Measurements from ENCODE around the gene ACTA2.

ACTA2 gene

GRCh38 chr10:88892222-88892967 lies 60.2 kb downstream of the ACTA2 start:
- H3K4me1 ChIP-seq (ENCODE audit: control insufficient read depth in 1 of 2, insufficient read depth in 2 of 2, low read length in 2 of 2), result peaks cover 3 to 8% of the 10 kb centered on the region in 2 experiments
- H2BK12ac ChIP-seq (ENCODE audit: low read length), result no peak overlapping the region
- no peak overlapping the region for H2AFZ ChIP-seq (ENCODE audit: insufficient read depth, low read length, poor library complexity)
- no peak overlapping the region for H3K9ac ChIP-seq (ENCODE audit: low read length)
- H3K27ac ChIP-seq (ENCODE audit: low read depth, low read length), result no peak overlapping the region
- no CpG with 5 or more reads among the region's 2 CpGs for WGBS (ENCODE audit: extremely low coverage, insufficient coverage, insufficient read length)
- H3K9me3 ChIP-seq (ENCODE audit: insufficient read depth, low read depth, low read length), result no peaks in the 10 kb centered on the region
- H3K79me1 ChIP-seq (ENCODE audit: low read length), result no peaks in the 10 kb centered on the region
- H3K4me3 ChIP-seq (ENCODE audit: low read depth, low read length), result no peak overlapping the region
- H3K27me3 ChIP-seq (ENCODE audit: insufficient read depth, low read length), result no peaks in the 10 kb centered on the region
- no peak overlapping the region for H3K4me2 ChIP-seq (ENCODE audit: low read length)
- no peak overlapping the region for H4K8ac ChIP-seq (ENCODE audit: low read depth, low read length)
- H3K36me3 ChIP-seq (ENCODE audit: control insufficient read depth in 1 of 2, insufficient read depth in 2 of 2, low read length in 2 of 2), result no peaks in the 10 kb centered on the region
- no peak overlapping the region for H4K91ac ChIP-seq (ENCODE audit: low read depth, low read length)
- no peak for DNase-seq
- no peak overlapping the region for H3K4ac ChIP-seq (ENCODE audit: low read depth, low read length)
- no peak overlapping the region for H3K14ac ChIP-seq (ENCODE audit: low read length)
- H4K12ac ChIP-seq (ENCODE audit: low read depth, low read length), result no peak overlapping the region
- no peak overlapping the region for H2BK120ac ChIP-seq (ENCODE audit: insufficient read depth, low read length, poor library complexity)
- no peaks in the 10 kb centered on the region for H3K79me2 ChIP-seq (ENCODE audit: control insufficient read depth, insufficient read depth, low read length, poor library complexity)
- no peak overlapping the region for H3K18ac ChIP-seq (ENCODE audit: low read length)
- no peak overlapping the region for H2BK5ac ChIP-seq (ENCODE audit: low read depth, low read length, poor library complexity)
- H3K23ac ChIP-seq (ENCODE audit: low read length), result no peak overlapping the region
- no peak overlapping the region for H2AK5ac ChIP-seq (ENCODE audit: low read length)

- no peak overlapping the region for H4K8ac ChIP-seq (ENCODE audit: low read depth, low read length)
- H3K4me2 ChIP-seq (ENCODE audit: low read length), result no peak overlapping the region
- no CpG with 5 or more reads among the region's 4 CpGs for WGBS (ENCODE audit: extremely low coverage, insufficient coverage, insufficient read length)
- H3K79me2 ChIP-seq (ENCODE audit: control insufficient read depth, insufficient read depth, low read length, poor library complexity), result no peaks in the 10 kb centered on the region
- no peaks in the 10 kb centered on the region for H3K36me3 ChIP-seq (ENCODE audit: control insufficient read depth in 1 of 2, insufficient read depth in 2 of 2, low read length in 2 of 2)
- H2BK120ac ChIP-seq (ENCODE audit: insufficient read depth, low read length, poor library complexity), result no peak overlapping the region
- no peak overlapping the region for H3K4ac ChIP-seq (ENCODE audit: low read depth, low read length)
- no peak overlapping the region for H2AK5ac ChIP-seq (ENCODE audit: low read length)
- no peak overlapping the region for H2BK5ac ChIP-seq (ENCODE audit: low read depth, low read length, poor library complexity)
- H3K14ac ChIP-seq (ENCODE audit: low read length), result no peak overlapping the region
- H3K27ac ChIP-seq (ENCODE audit: low read depth, low read length), result no peak overlapping the region
- no peaks in the 10 kb centered on the region for H3K27me3 ChIP-seq (ENCODE audit: insufficient read depth, low read length)
- H3K9me3 ChIP-seq (ENCODE audit: insufficient read depth, low read depth, low read length), result no peaks in the 10 kb centered on the region
- H3K23ac ChIP-seq (ENCODE audit: low read length), result no peak overlapping the region
- H3K4me3 ChIP-seq (ENCODE audit: low read depth, low read length), result no peak overlapping the region
- H3K4me1 ChIP-seq (ENCODE audit: control insufficient read depth in 1 of 2, insufficient read depth in 2 of 2, low read length in 2 of 2), result no peaks in the 10 kb centered on the region
- DNase-seq, result peak in 1 of 2 donors; percentile 37
- no peak overlapping the region for H3K9ac ChIP-seq (ENCODE audit: low read length)
- no peak overlapping the region for H3K18ac ChIP-seq (ENCODE audit: low read length)
- no peaks in the 10 kb centered on the region for H3K79me1 ChIP-seq (ENCODE audit: low read length)
- H2BK12ac ChIP-seq (ENCODE audit: low read length), result no peak overlapping the region
- no peak overlapping the region for H4K91ac ChIP-seq (ENCODE audit: low read depth, low read length)
- H4K12ac ChIP-seq (ENCODE audit: low read depth, low read length), result no peak overlapping the region
- H2AFZ ChIP-seq (ENCODE audit: insufficient read depth, low read length, poor library complexity), result no peak overlapping the region
These were observed 61.7 kb downstream of the ACTA2 start for GRCh38 chr10:88890681-88891381.

DNA sequence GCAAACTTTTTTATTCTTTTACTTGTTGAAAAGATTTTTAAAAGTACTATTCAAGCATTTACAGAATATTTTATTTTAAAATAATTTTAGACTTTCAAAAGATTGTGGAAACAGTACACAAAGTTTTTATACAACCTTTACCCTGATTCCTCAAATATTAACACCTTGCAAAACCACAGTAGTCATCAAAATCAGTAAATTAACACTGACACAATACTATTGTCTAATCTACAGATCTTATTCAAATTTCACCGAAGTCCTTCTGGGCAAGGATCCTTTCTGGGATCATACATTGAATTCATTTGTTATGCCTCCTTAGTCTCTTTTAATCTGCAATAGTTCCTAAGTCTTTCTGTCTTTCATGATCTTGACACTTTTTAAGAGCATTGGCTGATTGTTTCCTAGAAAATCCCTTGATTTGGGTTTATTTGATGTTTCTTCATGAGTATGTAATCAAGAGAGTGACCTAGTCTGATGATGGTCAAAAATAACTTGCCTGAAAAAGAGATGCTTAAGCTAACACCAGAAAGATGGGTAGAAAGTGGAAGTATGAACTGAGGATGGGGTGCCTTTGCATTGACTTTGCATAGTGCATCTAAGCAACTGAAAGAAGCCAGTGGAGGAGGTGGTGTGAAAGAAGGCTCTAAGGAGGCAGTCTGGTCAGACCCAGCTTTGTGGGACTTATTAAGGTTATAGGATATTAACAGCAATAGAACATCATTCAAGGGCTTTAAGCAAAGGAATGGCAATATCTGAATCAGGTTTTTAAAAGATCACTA lies 62.8 kb downstream of the ACTA2 start:
- Histone ChIP-seq H3K27me3 (ENCODE audit: insufficient read depth, low read length) (no peaks in the 10 kb centered on the region), H3K36me3 (ENCODE audit: control insufficient read depth in 1 of 2, insufficient read depth in 2 of 2, low read length in 2 of 2) (no peaks in the 10 kb centered on the region), H2BK120ac (ENCODE audit: insufficient read depth, low read length, poor library complexity) (no peak overlapping the region), H4K12ac (ENCODE audit: low read depth, low read length) (no peak overlapping the region), H2AFZ (ENCODE audit: insufficient read depth, low read length, poor library complexity) (no peak overlapping the region), H2BK12ac (ENCODE audit: low read length) (no peak overlapping the region), H3K79me2 (ENCODE audit: control insufficient read depth, insufficient read depth, low read length, poor library complexity) (no peaks in the 10 kb centered on the region), H3K27ac (ENCODE audit: low read depth, low read length) (no peak overlapping the region), H3K4ac (ENCODE audit: low read depth, low read length) (no peak overlapping the region), H2BK5ac (ENCODE audit: low read depth, low read length, poor library complexity) (no peak overlapping the region), H3K4me2 (ENCODE audit: low read length) (no peak overlapping the region), H3K4me3 (ENCODE audit: low read depth, low read length) (no peak overlapping the region), H4K8ac (ENCODE audit: low read depth, low read length) (no peak overlapping the region), H3K18ac (ENCODE audit: low read length) (no peak overlapping the region), H3K23ac (ENCODE audit: low read length) (no peak overlapping the region), H4K91ac (ENCODE audit: low read depth, low read length) (no peak overlapping the region), H3K14ac (ENCODE audit: low read length) (no peak overlapping the region), H3K9ac (ENCODE audit: low read length) (no peak overlapping the region), H3K79me1 (ENCODE audit: low read length) (no peaks in the 10 kb centered on the region), H3K4me1 (ENCODE audit: control insufficient read depth in 1 of 2, insufficient read depth in 2 of 2, low read length in 2 of 2) (no peaks in the 10 kb centered on the region), H3K9me3 (ENCODE audit: insufficient read depth, low read depth, low read length) (no peaks in the 10 kb centered on the region), H2AK5ac (ENCODE audit: low read length) (no peak overlapping the region)
- no peak for DNase-seq
- no CpG with 5 or more reads among the region's 1 CpG for WGBS (ENCODE audit: extremely low coverage, insufficient coverage, insufficient read length)

GRCh38 chr10:88888810-88889445 lies 63.6 kb downstream of the ACTA2 start:
- no peak overlapping the region for H2BK12ac ChIP-seq (ENCODE audit: low read length)
- no peak overlapping the region for H4K12ac ChIP-seq (ENCODE audit: low read depth, low read length)
- no peak overlapping the region for H3K23ac ChIP-seq (ENCODE audit: low read length)
- H3K36me3 ChIP-seq (ENCODE audit: control insufficient read depth in 1 of 2, insufficient read depth in 2 of 2, low read length in 2 of 2), result no peaks in the 10 kb centered on the region
- H4K91ac ChIP-seq (ENCODE audit: low read depth, low read length), result no peak overlapping the region
- no peak overlapping the region for H2BK5ac ChIP-seq (ENCODE audit: low read depth, low read length, poor library complexity)
- no peak for DNase-seq
- no peak overlapping the region for H3K9ac ChIP-seq (ENCODE audit: low read length)
- no peak overlapping the region for H2AK5ac ChIP-seq (ENCODE audit: low read length)
- no peak overlapping the region for H3K4me2 ChIP-seq (ENCODE audit: low read length)
- H4K8ac ChIP-seq (ENCODE audit: low read depth, low read length), result no peak overlapping the region
- H2AFZ ChIP-seq (ENCODE audit: insufficient read depth, low read length, poor library complexity), result no peak overlapping the region
- H3K4me1 ChIP-seq (ENCODE audit: control insufficient read depth in 1 of 2, insufficient read depth in 2 of 2, low read length in 2 of 2), result no peaks in the 10 kb centered on the region
- no peak overlapping the region for H2BK120ac ChIP-seq (ENCODE audit: insufficient read depth, low read length, poor library complexity)
- no peaks in the 10 kb centered on the region for H3K79me2 ChIP-seq (ENCODE audit: control insufficient read depth, insufficient read depth, low read length, poor library complexity)
- no peaks in the 10 kb centered on the region for H3K9me3 ChIP-seq (ENCODE audit: insufficient read depth, low read depth, low read length)
- H3K18ac ChIP-seq (ENCODE audit: low read length), result no peak overlapping the region
- no peak overlapping the region for H3K14ac ChIP-seq (ENCODE audit: low read length)
- no peaks in the 10 kb centered on the region for H3K27me3 ChIP-seq (ENCODE audit: insufficient read depth, low read length)
- no peak overlapping the region for H3K4ac ChIP-seq (ENCODE audit: low read depth, low read length)
- H3K79me1 ChIP-seq (ENCODE audit: low read length), result no peaks in the 10 kb centered on the region
- no peak overlapping the region for H3K27ac ChIP-seq (ENCODE audit: low read depth, low read length)
- no peak overlapping the region for H3K4me3 ChIP-seq (ENCODE audit: low read depth, low read length)

Data from trophoblast cell (in vitro differentiated cells and primary cell).